ENCODE results near the gene LRMDA.

Gene LRMDA

DNA sequence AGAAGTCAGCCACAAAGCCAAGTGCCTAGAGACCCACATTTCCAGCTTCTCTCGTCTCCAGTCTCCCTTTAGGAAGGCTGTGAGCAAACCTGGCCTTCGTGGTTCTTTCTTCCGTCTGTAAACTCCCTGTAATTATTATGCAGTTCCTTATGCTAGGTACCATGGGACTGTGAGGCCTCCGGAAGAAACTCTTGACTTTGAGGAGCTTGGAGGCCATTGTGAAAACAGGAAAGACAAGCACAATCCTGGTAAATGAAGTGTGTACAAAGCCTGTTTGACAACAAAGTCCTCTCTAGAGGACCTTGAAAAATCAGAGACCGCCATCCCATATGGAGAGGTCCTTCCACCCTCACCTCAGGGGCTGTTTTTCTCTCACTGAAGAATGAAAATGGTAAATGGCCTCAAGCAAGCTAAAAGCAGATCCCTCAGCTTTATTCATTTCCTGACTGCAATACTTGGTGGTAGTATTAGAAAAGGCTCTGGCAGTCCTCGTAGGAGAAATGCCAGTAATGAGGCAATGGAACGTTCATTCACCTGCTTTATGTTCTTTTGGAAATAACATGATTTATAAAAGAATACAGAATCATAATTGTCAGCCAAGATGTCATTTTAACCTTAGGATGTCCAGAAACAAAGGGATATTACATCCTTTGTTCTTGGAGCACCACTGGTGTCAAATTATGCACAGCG, 926.4 kb downstream of the LRMDA start:
- TF ChIP-seq, protein P1, sequence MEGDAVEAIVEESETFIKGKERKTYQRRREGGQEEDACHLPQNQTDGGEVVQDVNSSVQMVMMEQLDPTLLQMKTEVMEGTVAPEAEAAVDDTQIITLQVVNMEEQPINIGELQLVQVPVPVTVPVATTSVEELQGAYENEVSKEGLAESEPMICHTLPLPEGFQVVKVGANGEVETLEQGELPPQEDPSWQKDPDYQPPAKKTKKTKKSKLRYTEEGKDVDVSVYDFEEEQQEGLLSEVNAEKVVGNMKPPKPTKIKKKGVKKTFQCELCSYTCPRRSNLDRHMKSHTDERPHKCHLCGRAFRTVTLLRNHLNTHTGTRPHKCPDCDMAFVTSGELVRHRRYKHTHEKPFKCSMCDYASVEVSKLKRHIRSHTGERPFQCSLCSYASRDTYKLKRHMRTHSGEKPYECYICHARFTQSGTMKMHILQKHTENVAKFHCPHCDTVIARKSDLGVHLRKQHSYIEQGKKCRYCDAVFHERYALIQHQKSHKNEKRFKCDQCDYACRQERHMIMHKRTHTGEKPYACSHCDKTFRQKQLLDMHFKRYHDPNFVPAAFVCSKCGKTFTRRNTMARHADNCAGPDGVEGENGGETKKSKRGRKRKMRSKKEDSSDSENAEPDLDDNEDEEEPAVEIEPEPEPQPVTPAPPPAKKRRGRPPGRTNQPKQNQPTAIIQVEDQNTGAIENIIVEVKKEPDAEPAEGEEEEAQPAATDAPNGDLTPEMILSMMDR (IDR thresholded peaks at IDR 0.05; ENCODE audit: low read depth, low read length) = no peak
- no peak for DNase-seq
- Histone ChIP-seq H3K4me3 (ENCODE audit: low read depth, low read length) (no peak overlapping the region), H3K36me3 (no peaks in the 10 kb centered on the region), H3K27ac (no peak overlapping the region), H3K27me3 (ENCODE audit: insufficient read depth, low read depth, severe bottlenecking) (no peaks in the 10 kb centered on the region), H3K9me3 (ENCODE audit: severe bottlenecking) (no peaks in the 10 kb centered on the region)

DNA sequence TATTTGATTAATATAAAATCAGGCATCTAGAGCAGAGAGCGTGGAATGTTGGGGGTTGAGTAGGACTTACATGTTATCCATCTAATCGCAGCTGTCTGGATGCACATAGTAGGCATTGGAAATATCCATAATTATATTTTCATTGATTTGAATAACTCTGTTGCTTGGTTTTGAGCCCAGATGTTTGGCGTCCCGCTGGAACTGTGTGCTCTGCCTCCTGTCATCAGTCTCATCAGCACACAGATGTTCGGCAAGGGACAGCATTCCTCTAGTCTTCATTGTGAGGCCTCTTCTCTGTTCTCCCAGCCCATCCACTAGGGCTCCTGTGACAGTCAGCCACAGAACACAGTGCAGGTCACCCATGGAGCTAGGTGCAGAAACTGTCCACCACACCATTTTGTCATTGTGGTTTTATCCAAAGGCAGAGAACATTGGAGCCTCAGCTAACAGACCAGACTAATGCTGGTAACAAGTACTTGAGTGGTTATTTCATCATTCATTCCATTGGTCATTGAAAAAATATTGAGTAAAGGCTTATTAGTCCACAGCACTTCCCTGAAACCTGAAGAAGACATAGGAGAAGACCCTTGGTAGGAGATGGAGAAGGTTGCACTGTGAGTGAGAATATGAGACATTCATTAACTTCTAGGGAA, 927.4 kb downstream of the LRMDA start:
- Histone ChIP-seq H3K27me3 (ENCODE audit: insufficient read depth, low read depth, severe bottlenecking) (no peaks in the 10 kb centered on the region), H3K27ac (no peak overlapping the region), H3K36me3 (no peaks in the 10 kb centered on the region), H3K9me3 (ENCODE audit: severe bottlenecking) (no peaks in the 10 kb centered on the region), H3K4me3 (ENCODE audit: low read depth, low read length) (no peak overlapping the region)
- DNase-seq = no peak
- TF ChIP-seq, protein P1 (IDR thresholded peaks at IDR 0.05; ENCODE audit: low read depth, low read length) = no peak

DNA sequence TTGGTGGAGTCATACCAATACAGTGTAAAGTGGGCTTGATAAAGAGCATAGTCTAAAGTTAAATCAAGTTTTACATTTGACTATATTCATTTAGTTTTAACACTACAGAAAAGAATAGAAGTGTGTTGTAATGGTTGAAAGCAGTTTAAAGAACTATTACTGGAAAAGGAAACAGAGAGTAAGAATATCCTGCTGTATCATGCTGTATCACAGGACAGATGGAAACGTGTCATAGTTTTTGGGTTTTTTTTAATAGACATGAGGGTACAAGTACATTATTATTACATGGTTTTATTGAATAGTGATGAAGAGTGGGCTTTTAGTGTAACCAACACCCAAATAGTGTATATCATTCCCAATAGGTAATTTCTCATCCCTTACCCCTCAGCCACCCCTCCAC, 944.3 kb downstream of the LRMDA start:
- Histone ChIP-seq H3K27ac (no peak overlapping the region), H3K9me3 (ENCODE audit: severe bottlenecking) (no peaks in the 10 kb centered on the region), H3K27me3 (ENCODE audit: insufficient read depth, low read depth, severe bottlenecking) (no peaks in the 10 kb centered on the region), H3K4me3 (ENCODE audit: low read depth, low read length) (no peak overlapping the region), H3K36me3 (no peaks in the 10 kb centered on the region)
- DNase-seq = no peak
- TF ChIP-seq, protein P1 (IDR thresholded peaks at IDR 0.05; ENCODE audit: low read depth, low read length) = no peak

DNA sequence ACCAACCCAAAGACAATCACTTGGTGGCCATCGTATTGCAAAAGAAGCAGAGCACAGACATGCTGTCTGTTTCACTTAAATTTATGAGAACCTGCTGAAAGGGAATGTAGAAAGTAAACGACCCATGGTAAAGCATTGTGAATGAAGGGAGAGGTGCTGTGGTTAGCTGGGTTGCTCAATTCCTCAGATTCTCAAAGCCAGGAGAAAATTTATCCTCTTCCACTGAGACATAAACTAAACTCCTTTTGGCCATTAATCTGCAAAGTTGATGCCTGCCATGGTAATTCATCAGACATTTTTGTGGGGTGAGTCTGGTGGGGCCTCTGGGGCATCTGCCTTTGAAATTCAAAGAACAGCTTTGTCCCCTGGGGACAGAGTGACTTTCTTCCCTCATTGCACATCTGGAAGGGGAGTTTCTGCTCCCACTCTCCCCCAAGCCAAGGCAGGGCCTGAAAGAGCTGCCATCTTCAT, 951.0 kb downstream of the LRMDA start:
- H3K27me3 ChIP-seq (ENCODE audit: insufficient read depth, low read depth, severe bottlenecking) = no peaks in the 10 kb centered on the region
- no peak overlapping the region for H3K4me3 ChIP-seq (ENCODE audit: low read depth, low read length)
- no peaks in the 10 kb centered on the region for H3K36me3 ChIP-seq
- no peak for DNase-seq
- TF ChIP-seq, protein P1 (IDR thresholded peaks at IDR 0.05; ENCODE audit: low read depth, low read length) = no peak
- no peaks in the 10 kb centered on the region for H3K9me3 ChIP-seq (ENCODE audit: severe bottlenecking)
- no peak overlapping the region for H3K27ac ChIP-seq

DNA sequence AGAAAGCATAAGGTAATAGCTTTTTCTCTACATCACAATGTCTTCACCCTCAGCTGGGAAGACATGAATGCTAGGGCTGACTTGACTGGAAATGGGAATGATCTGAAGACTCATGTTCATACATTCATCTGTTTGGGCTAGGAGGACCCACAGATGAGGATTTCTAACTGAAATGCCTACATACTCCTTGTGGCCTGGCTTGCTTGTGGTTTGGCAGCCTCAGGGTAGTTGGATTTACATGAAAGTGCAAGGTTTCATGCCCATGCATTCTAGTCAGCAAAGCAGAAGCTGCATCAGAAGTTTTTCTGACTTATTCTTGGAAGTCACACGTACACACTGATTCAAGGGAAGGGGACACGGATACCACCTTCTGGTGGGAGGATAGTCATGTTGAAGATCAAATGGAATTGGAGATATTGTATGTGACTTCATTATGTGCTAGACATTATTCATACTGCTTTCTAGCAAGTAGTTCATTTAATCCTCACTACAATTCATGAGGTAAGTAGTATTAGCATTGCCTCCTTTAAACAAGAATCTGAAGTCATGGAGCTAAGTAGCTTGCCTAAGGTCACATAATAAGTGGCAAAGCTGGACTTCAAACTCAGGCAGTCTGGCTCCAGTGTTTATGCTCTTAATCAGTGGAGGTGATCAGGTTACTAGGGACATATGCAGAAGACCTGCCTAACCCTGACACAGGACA, 957.0 kb downstream of the LRMDA start:
- H3K4me3 ChIP-seq (ENCODE audit: low read depth, low read length) = no peak overlapping the region
- DNase-seq = peak; percentile 24
- TF ChIP-seq, protein P1 (IDR thresholded peaks at IDR 0.05; ENCODE audit: low read depth, low read length) = no peak
- H3K27ac ChIP-seq = no peak overlapping the region
- no peaks in the 10 kb centered on the region for H3K9me3 ChIP-seq (ENCODE audit: severe bottlenecking)
- H3K27me3 ChIP-seq (ENCODE audit: insufficient read depth, low read depth, severe bottlenecking) = no peaks in the 10 kb centered on the region
- H3K36me3 ChIP-seq = no peaks in the 10 kb centered on the region

Measured in WERI-Rb-1 (cell line).